OCI-LY1 (cell line): Measurements from ENCODE around the gene RTKN2.

Experiments
- EZH2 ChIP-seq: fragments of 200-600 bp; sonication (generic), shearing (Covaris generic); IDR thresholded peaks from 2 replicates; pipeline ENCODE4 v1.8.0; 2017; ENCODE audit warnings: borderline replicate concordance, mixed run types, mild to moderate bottlenecking, antibody characterized with exemption, low read length, moderate library complexity, mixed read lengths
- TF ChIP-seq, protein P1 (sequence below): fragments of 200-600 bp; sonication (generic), shearing (Covaris generic); IDR thresholded peaks from 2 replicates; pipeline ENCODE4 v1.5.1; 2017; ENCODE audit warnings: mild to moderate bottlenecking, antibody characterized with exemption, low read length, moderate library complexity, mixed read lengths

DNA sequence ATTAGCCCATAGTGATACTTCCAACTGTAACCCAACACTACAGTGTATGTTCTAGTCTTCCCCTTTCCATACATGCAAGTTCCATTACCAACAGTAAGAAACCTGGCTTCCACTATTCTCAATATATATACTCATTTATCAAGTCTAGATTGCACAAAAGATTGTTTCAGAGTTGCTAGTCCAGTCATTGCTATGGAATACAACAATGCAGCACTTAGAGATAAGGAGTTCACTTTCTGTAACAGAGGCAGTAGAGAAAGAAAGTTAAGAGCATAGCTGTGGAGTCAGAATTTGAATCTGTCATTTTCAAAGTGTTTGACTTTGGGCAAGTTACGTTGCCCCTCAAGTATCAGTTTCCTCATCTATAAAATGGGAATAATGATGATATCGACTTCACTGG is 90.1 kb downstream of the RTKN2 start:
- TF ChIP-seq, protein P1, sequence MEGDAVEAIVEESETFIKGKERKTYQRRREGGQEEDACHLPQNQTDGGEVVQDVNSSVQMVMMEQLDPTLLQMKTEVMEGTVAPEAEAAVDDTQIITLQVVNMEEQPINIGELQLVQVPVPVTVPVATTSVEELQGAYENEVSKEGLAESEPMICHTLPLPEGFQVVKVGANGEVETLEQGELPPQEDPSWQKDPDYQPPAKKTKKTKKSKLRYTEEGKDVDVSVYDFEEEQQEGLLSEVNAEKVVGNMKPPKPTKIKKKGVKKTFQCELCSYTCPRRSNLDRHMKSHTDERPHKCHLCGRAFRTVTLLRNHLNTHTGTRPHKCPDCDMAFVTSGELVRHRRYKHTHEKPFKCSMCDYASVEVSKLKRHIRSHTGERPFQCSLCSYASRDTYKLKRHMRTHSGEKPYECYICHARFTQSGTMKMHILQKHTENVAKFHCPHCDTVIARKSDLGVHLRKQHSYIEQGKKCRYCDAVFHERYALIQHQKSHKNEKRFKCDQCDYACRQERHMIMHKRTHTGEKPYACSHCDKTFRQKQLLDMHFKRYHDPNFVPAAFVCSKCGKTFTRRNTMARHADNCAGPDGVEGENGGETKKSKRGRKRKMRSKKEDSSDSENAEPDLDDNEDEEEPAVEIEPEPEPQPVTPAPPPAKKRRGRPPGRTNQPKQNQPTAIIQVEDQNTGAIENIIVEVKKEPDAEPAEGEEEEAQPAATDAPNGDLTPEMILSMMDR: no peak
- TF ChIP-seq EZH2: no peak
